22Rv1 (cell line): Measurements from ENCODE around the gene MAVS.

Source experiments
- H3K27ac ChIP-seq: fragments of 450-650 bp; 2 replicates; pipeline ENCODE4 v1.5.1; 2017
- CTCF ChIP-seq: fragments of 450-650 bp; IDR thresholded peaks from 2 replicates; pipeline ENCODE4 v1.5.1; 2017; ENCODE audit warnings: mild to moderate bottlenecking
- ZFX ChIP-seq: fragments of 450-650 bp; IDR thresholded peaks from 2 replicates; pipeline ENCODE4 v1.6.1; 2017; ENCODE audit warnings: antibody characterized with exemption, borderline replicate concordance

MAVS gene

GRCh38 chr20:3801299-3801698 lies 45.3 kb upstream of the MAVS start:
- no peak for TF ChIP-seq ZFX
- no peak for TF ChIP-seq CTCF

GRCh38 chr20:3801846-3802245 lies 44.8 kb upstream of the MAVS start:
- 0 out of 2 replicates have a peak overlapping the region, but pooled peaks have one; percentile 4 for H3K27ac ChIP-seq
- no peak for TF ChIP-seq ZFX
- no peak for TF ChIP-seq CTCF

More at GRCh38 chr20:3801299-3801698, 45.3 kb upstream of the MAVS start:
- H3K27ac ChIP-seq = 0 out of 2 replicates have a peak overlapping the region, but pooled peaks have one; percentile 4

- H3K27ac ChIP-seq = 0 out of 2 replicates have a peak overlapping the region, but pooled peaks have one; percentile 5
- no peak for TF ChIP-seq ZFX
- no peak for TF ChIP-seq CTCF
These were observed 44.0 kb upstream of the MAVS start for GRCh38 chr20:3802524-3803239.

GRCh38 chr20:3803289-3803688 lies 43.3 kb upstream of the MAVS start:
- H3K27ac ChIP-seq = 0 out of 2 replicates have a peak overlapping the region, but pooled peaks have one; percentile 5
- TF ChIP-seq ZFX (no peak), CTCF (no peak)

- TF ChIP-seq ZFX (no peak), CTCF (no peak)
- 0 out of 2 replicates have a peak overlapping the region, but pooled peaks have one; percentile 99 for H3K27ac ChIP-seq
These were observed 42.8 kb upstream of the MAVS start for GRCh38 chr20:3803854-3804253.

- H3K27ac ChIP-seq = peak overlapping the region; percentile 99; the same call in 1 of the 2 replicates
These were observed 42.3 kb upstream of the MAVS start for GRCh38 chr20:3804254-3804751.

More at GRCh38 chr20:3804254-3804751, 42.3 kb upstream of the MAVS start:
- no peak for TF ChIP-seq CTCF
- no peak for TF ChIP-seq ZFX
